Measurements from ENCODE around the gene ETF1. TPM values are rescaled to one million over a fixed set of nuclear protein-coding genes. Genes with fewer than 3 reads are reported as not detected.

ETF1 gene
- total RNA-seq, 1 donor from 2014 or later: 80.9 TPM

GRCh38 chr5:138468966-138469539 is 74.0 kb downstream of the ETF1 start:
- DNase-seq: no peak
- intact Hi-C loops (cut with DNase I): loop anchor here (5.0 kb wide), 1 partner anchor 33 kb away; no protein-coding TSS in a partner anchor
- no peak for ATAC-seq (ENCODE audit: poor library complexity)

- intact Hi-C loops (cut with DNase I): loop anchor here (5.0 kb wide), 1 partner anchor 34 kb away; no protein-coding TSS in a partner anchor
- ATAC-seq (ENCODE audit: poor library complexity) (no peak), DNase-seq (no peak)
Observed at GRCh38 chr5:138468133-138468965, 74.7 kb downstream of the ETF1 start.

GRCh38 chr5:138467711-138468132 is 75.3 kb downstream of the ETF1 start:
- intact Hi-C loops (cut with DNase I): loop anchor here (5.0 kb wide), 1 partner anchor 35 kb away; no protein-coding TSS in a partner anchor
- DNase-seq (no peak), ATAC-seq (ENCODE audit: poor library complexity) (no peak)

- intact Hi-C loops (cut with DNase I): loop anchor here (5.0 kb wide), 1 partner anchor 35 kb away; no protein-coding TSS in a partner anchor
- no peak for ATAC-seq (ENCODE audit: poor library complexity)
- peak; percentile 50 for DNase-seq
Observed at GRCh38 chr5:138466900-138467710, 75.9 kb downstream of the ETF1 start.

DNA sequence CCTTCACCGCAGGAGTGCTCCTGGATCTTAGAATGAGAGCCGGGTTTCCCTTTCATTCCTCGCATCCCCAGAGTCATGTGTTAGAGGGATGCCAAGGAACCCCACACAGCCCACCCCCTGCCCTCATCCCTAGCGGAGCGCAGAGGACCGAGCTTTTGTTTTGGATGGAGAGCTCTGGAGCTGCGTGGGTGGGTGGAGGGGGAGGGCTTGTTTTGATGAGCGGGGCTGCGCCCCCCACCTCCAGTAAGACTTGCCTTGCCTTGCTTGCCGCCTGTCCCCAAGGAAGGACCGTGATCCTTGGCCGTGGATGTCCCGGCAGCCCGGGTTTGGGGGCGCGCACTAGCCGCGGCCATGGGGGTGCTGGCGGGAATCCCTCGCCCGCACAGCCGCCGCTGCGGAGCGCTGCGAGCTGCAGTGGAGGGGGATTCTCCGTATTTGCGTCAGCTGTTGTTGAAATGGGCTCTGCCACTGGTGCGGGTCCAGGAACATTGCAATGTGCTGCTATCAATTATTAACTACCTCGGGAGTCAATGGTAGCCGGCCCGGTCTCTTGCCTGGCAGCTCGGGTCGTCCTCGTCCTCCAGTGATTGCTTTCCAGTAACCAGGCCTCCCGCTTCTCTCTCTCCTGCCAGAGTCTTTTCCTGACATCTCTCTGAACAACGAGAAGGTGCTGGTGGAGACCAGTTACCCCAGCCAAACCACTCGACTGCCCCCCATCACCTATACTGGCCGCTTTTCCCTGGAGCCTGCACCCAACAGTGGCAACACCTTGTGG is 76.7 kb downstream of the ETF1 start:
- intact Hi-C loops (cut with DNase I): loop anchor here (5.0 kb wide), 1 partner anchor 36 kb away; no protein-coding TSS in a partner anchor
- ATAC-seq (ENCODE audit: poor library complexity): no peak
- no peak for DNase-seq

- intact Hi-C loops (cut with DNase I): loop anchor here (5.0 kb wide), 1 partner anchor 37 kb away; no protein-coding TSS in a partner anchor
- DNase-seq: peak; percentile 97
- peak; percentile 76 for ATAC-seq (ENCODE audit: poor library complexity)
Observed at GRCh38 chr5:138465261-138466124, 77.5 kb downstream of the ETF1 start, which contains the start of gene EGR1. EGR1 (plus strand) TSS chr5:138465479; CDS start chr5:138465762, 283 bp downstream.

GRCh38 chr5:138464388-138465260 is 78.4 kb downstream of the ETF1 start:
- DNase-seq (peak; percentile 96), ATAC-seq (ENCODE audit: poor library complexity) (peak; percentile 93)
- intact Hi-C loops (cut with DNase I): loop anchor here (5.0 kb wide), 1 partner anchor 38 kb away; no protein-coding TSS in a partner anchor

- intact Hi-C loops (cut with DNase I): no loop called here
- peak; percentile 98 for DNase-seq
- peak; percentile 86 for ATAC-seq (ENCODE audit: poor library complexity)
Observed at GRCh38 chr5:138464008-138464387, 79.0 kb downstream of the ETF1 start.

DNA sequence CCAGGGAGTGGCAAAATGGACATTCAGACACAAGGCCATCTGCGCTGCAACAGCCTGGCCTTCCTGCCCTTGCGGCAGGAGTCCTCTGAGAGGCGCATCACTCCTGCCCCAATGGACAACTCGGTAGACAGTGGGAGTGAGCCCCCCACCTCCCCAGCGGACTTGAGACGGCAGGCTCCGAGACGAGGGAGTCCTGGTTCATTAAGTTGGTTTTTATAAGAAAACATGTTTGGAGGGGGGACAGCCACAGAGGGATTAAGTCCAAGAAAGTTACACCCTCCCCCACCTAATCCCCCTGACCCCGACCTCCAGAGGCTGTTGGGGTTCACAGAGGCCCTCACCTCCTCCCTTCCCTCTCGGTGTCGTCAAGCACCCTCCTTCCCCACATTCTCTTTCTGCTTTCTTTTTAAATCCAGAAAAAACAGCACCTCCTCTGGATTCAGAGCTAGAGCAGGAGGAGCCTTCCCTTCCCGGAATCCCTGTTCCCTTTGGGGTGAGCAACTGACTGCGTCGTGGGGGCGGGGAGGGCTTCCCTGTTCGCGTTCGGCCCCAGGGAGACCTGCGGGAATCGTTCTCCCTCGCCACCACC is 79.5 kb downstream of the ETF1 start:
- no peak for DNase-seq
- no peak for ATAC-seq (ENCODE audit: poor library complexity)
- intact Hi-C loops (cut with DNase I): no loop called here

DNA sequence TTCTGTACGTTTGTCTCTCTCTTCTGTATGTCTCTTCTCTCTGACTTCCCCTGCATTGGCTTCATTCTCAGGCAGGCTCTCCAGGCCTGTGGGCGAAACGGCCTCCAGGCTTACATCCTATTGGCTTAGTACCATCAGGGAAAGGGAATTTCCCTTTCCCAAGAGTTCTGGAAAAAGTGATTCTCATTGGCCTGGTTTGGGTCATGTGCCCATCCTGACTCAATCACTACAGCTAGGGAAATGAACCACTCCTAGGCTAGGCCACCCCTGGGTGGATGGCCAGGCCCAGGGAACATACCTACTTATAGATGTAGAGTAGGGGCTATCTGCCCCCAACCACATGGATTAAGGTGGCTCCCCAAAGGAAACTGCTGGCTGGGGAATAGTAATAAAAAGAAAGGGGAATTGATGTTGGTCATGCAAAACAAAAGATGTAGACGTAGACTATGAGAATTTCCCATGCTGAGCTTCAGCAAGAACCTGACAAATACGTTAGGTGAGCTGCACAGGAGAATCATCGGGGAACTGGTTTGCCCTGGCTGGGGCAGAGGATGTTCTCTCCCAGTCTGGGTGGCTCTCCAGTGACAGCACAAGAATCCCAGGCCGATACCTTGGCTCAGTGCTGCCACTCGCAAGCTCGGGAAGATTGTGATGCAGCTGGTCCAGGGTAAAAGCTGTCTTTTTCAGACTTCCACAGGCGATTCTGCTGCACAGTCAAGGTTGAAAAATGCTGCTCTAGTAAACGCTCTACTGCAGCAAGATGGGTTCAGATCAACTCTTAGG is 81.5 kb downstream of the ETF1 start:
- ATAC-seq (ENCODE audit: poor library complexity) (no peak), DNase-seq (no peak)
- intact Hi-C loops (cut with DNase I): no loop called here

DNA sequence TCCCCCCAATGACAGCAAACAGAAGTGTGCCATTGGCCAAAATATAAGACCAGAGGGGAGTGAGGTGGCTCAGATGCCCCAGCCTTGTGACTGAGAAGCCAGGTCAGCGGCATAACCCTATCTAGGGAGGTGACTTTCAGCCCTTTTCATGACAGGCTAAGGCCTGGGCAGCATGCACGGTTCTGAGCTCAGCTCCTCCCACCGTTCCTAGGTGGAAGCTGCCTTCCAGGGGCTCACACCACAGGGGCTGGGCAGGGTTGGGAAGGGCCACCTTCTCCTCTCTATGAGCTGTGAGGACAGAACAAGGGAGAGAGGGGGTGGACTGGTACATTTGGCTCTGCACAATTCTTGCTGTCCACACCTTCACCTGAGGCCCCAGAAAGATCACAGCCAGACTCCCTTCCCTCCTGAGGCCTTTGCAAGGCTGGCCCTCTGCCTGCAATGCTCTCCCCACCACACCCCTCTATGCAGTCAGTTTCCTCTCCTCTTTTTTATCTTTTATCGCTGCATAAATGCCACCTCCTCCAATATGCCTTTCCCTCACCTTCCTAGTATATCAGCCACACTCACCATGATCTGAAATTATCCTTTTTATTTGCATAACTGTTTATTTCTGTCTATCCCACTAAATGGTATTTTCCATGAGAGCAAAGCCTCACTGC is 82.9 kb downstream of the ETF1 start:
- ATAC-seq (ENCODE audit: poor library complexity): no peak
- no peak for DNase-seq
- intact Hi-C loops (cut with DNase I): no loop called here

- intact Hi-C loops (cut with DNase I): no loop called here
- DNase-seq (peak; percentile 67), ATAC-seq (ENCODE audit: poor library complexity) (no peak)
Observed at GRCh38 chr5:138459311-138459933, 83.6 kb downstream of the ETF1 start.

DNA sequence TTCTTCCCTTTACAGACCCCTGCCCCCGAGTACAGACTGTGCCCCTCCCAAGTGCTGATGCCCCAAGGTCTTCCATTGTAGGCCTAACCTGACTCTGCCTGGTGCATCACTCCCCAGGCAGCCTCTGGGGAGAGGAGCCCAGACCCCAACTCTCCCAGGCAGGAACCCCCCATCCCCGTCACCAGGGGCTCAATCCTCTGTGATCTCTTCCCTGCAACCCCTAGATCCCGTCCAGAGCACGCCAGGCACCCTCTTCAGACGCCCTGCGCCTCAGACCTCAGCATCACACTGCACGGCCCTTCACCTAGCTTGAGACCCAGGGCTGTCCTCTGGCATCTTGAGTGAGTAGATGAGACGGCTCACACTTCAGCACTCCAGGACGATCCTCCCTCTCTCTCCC is 84.2 kb downstream of the ETF1 start:
- DNase-seq (no peak), ATAC-seq (ENCODE audit: poor library complexity) (no peak)
- intact Hi-C loops (cut with DNase I): no loop called here

DNA sequence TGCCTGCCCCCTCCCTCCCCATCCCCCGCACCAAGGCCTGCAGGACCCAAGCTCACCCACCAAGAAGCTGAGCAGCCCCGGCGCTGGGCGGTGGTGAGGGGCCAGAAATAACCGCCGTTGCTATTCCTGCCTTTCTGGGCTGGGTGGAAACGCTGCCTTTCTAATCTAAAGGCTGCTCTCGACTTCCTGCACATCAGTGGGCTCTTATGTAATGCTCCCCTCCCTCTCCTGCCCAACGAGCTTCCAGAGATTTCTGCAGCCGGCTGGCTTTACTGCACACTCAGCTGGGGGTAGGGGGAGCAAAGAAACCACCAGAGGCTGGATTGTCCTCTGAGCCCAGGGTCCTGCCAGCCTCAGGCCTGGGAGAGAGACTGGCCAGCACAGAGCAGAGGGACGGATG is 84.7 kb downstream of the ETF1 start:
- ATAC-seq (ENCODE audit: poor library complexity) (peak; percentile 30), DNase-seq (no peak)
- intact Hi-C loops (cut with DNase I): no loop called here

Measured in Right ventricle myocardium superior (tissue), 1 donor.